Endothelial cell of hepatic sinusoid (primary cell): ENCODE data around the gene CA9.

Experiments used
- in situ Hi-C: cut with HindIII; loops from 2 replicates; pipeline ENCODE4 v1.10.0; 2017; ENCODE audit warnings: low sequenced_read_pairs

The CA9 gene

DNA sequence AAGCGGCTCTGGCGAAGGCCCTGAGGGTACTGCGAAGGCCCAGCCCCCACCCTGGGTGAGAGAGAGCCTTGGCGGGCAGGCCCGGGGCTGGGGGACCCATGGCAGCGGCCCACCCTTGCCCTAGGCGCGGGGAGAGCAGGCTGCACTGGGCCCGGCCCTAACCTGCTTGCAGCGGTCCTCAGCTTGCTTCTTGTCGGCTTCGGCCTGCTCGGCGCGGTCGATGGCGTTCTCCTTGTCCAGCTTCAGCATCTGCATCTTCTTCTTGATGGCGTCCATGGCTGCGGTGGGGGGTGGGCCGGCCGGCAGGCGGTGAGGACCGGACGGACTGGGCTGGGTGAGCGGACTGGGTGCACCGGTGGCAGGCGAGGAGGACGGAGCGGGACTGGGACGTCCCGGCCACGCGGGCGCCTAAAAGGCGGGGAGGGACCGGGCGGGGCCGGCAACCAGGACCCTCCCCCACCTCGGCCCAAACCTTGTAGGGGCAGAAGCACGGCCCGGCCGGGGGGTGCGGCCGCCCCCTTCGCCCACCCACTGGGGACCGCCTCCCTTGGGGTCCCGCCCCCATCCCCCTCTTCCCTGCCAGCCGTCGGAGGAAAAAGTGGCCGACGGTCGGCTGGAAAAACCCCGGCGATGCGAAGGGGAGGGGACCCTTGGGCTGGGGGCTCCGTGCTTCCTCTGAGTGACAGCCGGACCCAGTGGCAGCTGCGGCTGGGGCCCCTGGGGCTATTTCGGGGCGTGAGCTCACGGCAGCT lies 16.0 kb downstream of the CA9 start, which contains the start of gene TPM2:
Gene TPM2, minus strand, starts transcription at position 384 of the 752 bp plus-strand sequence. Its CDS starts 108 bp downstream, at position 276.
- in situ Hi-C loops, result no loop called here

DNA sequence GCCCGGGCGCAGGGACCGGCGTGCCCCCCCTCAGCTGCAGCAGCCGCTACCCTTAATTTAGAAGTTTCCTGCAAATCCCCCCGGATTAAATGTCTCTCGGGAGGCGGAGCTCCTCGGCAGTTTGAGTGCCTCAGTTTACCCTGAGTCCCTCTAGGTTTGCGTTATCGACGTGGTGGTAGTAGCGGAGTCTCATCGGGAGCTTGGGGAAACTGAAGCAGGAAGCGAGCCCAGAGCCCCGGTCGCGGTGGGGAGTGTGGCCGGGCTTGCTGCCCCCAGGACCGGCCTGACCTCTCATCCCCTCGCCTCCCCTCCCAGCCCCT lies 16.5 kb downstream of the CA9 start:
- in situ Hi-C loops, result no loop called here

DNA sequence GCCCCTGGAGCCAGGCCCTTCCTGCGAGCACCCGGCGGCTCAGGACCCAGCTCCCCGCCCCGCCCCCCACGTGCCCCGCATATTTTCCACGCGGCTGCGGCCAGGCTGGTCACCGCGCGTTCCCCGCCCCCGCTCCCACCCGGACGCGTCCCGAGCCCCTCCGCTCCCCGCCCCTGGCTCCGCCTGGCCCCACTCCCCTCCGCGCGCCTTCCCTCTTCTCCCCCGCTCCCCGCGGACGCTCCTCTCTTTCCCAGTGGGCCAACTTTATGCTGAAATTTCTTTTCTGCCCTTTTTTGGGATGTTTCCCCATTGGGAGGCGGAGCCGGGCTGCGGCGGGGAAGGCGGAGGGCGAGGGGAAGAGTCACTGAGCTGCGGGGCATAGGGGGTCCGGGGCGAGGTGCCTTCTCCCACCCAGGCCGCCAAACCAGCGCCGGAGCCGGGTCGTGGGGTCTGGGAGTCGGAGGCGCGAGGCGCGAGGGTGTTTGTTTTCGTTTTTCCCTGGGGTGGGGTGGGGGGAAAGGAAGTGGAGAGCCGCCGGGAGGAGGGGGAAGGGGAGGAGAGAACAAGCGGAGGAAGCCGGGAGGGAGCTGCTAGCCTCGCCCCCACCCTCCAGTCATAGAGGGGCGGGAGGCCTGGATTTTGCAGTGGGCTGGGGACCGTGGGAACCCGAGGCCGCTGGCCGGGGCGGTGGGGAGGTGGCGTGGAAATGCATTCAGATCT lies 17.0 kb downstream of the CA9 start:
- in situ Hi-C loops, result no loop called here

DNA sequence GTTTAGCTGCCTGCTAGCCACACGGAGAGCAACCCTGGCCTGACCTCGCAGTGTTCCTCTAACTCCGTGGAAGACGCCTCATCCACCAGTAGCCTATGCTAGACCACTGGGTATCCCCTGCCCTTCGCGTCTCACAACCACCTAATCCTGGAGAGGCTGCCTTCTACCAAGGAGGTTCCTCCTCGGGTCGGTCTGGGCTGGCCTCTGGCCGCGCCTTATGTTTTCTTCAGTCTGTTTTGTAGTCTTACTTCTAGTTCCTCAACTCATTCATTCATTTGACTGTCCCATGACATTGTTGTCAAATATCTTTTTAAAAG lies 17.6 kb downstream of the CA9 start:
- in situ Hi-C loops, result no loop called here

DNA sequence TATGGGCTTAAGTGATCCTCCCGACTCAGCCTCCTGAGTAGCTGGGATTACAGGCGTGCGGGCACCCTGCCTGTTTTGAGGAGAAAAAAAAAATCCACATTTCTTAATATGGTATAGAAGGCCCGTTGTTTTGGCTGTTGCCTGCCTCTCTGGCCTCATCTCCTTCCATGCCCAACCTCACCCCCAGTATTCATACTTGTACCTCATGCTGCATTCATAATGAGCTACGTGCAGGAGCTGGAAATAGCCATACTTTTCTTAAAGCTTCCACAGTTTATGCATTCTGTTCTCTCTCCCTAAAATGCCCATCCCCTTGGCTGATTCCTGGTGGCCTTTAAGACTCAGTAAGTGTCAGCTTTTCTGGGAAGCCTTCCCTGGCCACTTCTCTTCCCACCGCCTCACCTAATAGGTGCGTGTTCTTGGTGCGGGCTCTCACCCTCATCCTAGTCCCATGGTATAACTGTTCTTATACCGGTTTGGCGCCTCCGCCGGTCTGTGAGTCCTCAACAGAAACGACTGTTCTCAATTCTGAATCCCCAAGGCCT lies 18.1 kb downstream of the CA9 start:
- in situ Hi-C loops, result no loop called here

DNA sequence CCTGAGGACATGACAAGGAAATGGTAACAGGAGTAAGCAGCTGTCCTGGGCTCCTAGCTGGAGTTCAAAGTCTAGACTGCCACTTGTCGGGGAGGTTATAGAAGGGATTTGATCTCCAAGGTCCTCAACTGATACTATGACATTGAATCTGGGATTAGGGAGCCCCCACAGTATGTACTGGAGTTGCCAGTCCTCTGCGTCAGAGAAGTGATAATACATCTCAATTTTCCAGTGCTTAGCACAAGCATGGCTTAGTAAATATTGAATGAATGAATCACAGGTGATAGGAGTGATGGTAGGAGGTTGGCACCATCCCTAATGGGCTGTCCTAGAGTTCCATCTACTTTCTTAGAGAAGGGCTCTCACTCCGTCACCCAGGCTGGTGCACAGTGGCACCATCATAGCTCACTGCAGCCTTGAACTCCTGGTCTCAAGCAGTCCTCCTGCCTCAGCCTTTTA lies 22.2 kb downstream of the CA9 start:
- in situ Hi-C loops, result no loop called here

DNA sequence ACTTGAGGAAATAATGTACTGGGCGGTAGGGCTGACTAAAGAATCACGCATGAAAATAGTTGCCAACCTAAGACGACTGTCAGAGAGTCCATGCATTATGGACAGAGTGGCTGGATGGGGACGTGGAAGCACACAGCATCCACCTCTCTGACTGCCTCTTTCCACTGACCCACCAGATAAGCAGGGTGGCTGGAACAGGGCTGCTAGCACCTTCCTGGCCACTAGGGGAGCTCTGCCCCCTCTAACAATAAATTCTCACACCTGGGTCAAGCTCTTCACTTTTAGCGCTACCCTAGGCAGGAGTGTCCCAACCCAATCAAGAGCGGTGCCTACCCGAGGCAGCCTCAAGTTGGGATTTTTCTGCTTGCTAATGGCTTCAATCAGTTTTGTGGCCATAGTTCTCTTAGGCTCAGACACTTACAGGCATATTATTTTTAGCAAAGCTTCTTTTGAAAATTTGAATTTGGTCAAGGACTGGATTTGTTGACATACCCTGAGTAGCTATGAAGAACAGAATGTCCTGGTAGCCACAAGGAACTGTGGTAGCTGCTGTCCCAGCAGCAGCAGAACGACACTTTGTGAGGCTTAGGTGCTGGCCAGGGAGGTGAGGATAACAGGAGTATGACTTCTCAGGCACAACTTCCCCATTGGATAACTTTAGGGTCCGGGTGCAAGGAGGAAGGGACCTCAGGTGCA lies 22.9 kb downstream of the CA9 start:
- in situ Hi-C loops, result no loop called here

DNA sequence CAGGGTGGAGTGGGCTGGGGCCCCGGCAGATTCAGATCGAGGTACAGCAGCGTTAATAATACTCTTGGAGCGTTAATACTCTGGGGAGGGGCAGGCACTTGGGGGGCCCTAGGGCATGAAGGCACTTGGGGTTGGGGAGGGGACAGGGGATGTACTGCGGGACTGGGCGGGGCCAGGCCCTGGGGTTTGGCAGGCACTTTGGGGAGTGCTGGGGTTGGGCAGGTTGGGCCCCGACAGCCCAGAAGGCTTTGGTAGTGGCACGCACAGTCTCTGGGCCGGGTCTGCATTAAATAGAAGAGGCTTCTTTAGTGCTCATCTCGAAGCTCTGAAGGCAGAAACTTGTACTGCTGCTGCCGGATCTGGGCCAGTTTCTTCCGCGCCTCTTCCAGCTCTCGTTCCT lies 23.8 kb downstream of the CA9 start:
- in situ Hi-C loops, result no loop called here

DNA sequence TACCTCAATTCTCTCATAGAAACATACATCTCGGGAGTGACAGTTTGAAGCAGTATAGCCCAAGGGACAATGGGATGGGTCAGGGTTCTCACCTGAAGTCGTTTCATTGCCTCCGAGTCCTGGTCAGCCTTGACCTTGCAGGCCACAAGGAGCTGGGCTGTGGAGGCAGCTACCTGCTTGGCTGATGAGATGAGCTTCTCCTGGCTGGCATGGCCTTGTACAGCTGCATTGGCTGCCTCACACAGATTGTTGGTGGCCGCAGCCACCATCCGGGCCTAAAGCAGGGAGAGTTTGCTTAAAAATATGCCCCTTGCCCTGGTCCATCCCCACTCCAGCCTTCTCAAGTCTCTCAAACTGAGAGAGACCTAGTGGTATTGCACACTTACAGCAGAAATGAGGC lies 24.5 kb downstream of the CA9 start:
- in situ Hi-C loops, result no loop called here

DNA sequence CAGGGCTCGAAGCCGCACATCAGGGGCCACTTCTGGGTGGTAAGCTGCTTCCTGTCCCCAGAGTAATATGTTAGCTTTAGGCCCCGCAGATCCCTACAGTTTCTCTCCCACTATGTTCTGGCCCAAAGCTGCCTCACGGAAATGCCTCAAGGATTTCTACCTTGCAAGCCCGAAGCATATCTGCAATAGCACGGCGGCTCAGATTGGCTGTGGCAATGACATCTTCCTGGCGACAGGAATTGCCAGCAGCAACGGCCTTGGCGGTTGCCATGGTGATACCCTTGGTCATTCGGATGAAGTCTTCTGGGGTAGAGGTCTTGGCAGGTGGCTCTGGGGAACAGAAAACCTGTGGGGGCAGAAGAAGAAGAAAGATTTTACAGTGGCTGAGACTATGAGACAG lies 26.3 kb downstream of the CA9 start:
- in situ Hi-C loops, result no loop called here

DNA sequence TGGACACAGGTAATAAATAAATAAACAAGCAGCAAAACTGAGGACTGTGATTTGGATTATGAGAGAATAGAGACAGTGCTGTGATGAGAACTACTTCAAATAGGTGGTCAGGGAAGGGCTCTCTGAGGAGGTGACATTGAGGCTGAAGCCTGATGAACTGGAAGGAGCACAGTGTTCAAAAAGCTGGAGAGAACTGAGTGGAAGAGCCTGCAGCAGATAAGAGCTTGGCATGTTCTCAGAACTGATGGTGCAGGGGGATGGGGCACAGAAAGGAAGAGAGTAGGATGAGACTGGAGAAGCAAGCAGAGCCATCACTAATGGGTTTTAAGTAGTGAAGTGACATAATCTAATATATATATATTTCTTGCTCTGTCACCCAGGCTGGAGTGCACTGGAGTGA lies 27.2 kb downstream of the CA9 start:
- in situ Hi-C loops, result no loop called here

DNA sequence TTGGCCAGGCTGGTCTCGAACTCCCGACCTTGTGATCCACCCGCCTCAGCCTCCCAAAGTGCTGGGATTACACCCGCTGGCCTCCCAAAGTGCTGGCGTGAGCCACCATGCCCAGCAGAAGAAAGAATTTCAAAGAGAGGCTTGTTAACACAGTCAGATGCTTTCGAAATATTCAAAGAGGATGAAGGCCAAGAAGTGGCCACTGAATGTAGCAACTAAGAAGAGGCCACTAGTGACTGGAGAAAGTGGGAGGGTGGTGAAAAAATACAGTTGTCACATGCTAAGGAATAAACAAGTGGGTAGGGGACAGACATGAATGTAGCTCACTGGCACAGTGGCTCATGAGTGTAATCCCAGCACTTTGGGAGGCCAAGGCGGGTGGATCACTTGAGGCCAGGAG lies 29.0 kb downstream of the CA9 start:
- in situ Hi-C loops, result no loop called here

DNA sequence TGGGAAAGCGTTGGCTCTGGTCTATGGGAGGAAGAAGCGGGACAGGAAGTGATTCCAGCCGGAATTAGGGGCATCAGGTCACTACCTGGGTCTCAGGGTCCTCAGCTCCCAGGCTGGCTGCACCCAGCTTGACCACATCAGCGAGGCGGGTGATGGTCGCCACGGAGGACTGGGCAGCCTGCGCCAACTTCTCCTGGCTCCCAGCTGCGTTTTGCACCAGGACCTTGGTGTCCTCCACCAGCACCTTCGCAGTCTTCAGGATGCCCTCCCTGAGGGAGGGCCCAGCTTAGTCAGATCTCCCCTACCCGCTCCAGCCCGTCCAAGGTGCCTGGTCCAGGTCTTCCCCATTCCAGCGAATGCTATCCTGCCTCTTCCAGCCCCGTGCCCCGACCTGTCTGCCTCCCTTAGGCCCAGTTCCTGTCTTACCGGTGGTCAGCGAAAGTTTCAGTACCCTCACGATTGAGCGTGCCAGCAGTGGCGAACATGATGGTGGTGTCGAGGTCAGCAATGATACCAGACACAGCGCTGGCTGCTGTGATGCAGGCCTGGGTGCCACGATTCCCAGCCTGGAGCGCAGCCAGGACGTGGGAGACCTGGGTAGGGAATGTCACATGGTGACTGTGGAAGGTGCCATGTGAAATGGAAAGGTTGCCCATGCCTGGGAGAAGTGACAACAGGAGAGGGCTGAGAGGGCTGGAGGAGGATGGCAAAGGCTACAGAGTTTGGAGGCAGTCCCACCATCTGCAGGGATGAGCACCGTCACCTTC lies 30.4 kb downstream of the CA9 start:
- in situ Hi-C loops, result no loop called here

DNA sequence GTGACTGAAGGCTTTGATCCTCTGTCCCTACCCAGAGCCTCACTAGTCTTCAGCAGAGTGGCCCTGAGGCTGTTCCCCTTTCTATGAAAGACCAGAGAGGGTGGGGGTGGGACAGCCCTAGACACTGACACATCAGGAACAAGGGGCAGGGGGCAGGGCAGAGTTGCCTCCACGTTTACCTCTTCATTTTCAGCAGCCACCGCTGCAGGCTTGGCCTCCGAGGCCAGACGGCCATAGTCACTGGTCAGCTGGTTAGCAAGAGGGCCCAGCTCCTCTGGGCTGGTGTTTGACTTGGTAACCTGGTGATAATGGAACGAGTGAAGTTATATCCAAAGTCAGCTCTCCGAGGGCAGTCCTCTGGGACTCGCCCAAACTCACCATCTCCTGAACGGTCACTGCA lies 31.6 kb downstream of the CA9 start:
- in situ Hi-C loops, result no loop called here

DNA sequence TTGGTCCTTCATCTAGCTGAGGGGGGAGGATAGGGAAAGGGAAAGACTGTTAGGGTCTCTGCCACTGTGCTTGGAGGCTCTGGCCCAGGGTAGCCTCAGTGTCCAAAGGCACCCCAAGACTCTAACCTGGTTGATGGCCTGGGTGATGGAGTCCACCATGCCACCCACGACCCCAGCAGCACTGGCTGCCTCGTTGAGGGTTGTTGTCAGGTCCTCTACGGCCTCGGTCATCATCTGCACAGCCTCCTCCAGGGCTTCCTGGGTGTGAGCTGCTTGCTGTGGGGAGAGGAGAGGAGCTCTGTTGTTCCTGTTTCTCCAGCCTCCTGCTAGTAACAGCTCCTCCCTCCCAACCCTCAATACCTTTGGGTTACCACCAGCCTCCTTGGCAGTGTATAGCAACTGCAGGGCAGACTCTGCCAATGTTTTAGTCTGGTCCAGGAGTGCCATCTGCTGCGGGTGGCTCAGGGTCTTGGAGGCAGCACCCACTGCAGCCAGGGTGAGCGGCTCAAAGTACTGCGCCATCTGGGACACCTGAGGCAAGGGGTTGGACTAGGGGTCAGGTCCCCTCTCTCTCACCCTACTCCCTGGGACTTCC lies 32.2 kb downstream of the CA9 start:
- in situ Hi-C loops, result no loop called here

DNA sequence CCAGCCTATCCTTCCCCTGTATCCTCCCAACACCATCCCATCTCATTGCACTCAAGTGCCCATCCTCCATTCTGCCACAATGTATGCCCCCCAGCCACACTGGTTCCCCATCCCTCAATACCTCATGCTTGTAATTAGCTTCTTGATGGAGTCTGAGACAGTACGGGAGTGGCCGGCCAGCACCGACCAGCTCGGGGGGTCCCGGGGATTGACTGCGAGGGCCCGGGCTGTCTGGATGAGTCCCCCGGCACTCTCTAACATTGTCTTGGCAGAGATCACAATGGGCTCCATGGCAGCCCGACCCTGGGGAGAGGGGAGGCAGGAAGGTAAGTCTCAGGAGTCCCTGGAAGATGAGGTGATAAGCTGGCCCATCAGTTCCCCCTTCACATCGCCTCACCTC lies 33.2 kb downstream of the CA9 start:
- in situ Hi-C loops, result no loop called here

DNA sequence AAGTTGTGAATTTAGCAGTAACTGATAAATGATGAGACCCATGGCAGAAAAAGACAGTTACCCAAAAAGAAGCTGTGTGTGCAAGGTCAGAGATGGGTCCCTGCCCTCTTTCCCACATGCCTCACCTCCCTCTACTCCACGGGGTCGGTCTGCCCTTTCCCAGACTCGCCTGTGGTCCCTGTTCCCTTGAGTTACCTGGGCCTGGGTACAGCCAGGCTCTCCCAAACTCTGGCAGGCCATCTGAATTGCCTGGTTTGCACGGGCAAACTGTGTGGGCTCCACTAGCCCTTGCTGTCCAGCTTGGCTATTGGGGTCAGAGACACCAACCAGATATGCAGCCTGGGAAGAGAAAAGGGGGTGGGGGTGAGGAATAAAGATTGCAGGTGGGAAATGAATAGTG lies 34.4 kb downstream of the CA9 start:
- in situ Hi-C loops, result no loop called here

DNA sequence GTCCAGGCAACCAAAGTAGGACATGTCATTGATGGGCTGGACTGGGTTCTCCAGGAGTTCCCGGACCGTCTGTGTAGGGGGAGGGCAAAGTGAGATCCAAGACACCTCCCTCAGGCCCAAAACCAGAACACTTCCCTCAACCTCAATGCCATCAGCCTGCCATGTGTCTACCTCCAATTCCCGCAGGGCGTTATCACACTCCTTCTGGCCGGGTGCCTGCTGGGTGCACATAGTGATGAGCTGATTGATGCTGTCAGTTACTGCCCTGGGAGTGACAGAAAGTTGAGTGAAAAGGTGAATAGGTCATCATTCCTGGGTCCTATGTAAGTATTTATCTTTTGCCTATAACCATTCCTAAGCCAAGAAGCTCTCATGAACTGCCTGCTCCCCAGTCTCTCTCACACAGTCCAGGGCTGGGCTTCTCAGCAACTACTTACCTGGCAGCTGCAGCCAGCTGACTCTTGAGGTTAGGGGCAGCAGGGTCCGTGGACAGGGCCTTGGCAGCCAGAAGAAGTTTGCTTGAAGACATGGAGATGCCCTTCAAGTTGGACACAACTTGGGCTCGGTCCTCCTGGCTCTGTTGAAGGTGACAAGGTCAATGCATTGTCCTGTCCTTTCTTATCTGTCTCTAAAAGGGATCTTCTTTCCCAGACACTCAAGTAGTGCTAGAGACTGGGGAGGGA lies 37.2 kb downstream of the CA9 start:
- in situ Hi-C loops, result loop anchor here (5.0 kb wide), 1 partner anchor 64 kb away; no protein-coding TSS in a partner anchor

DNA sequence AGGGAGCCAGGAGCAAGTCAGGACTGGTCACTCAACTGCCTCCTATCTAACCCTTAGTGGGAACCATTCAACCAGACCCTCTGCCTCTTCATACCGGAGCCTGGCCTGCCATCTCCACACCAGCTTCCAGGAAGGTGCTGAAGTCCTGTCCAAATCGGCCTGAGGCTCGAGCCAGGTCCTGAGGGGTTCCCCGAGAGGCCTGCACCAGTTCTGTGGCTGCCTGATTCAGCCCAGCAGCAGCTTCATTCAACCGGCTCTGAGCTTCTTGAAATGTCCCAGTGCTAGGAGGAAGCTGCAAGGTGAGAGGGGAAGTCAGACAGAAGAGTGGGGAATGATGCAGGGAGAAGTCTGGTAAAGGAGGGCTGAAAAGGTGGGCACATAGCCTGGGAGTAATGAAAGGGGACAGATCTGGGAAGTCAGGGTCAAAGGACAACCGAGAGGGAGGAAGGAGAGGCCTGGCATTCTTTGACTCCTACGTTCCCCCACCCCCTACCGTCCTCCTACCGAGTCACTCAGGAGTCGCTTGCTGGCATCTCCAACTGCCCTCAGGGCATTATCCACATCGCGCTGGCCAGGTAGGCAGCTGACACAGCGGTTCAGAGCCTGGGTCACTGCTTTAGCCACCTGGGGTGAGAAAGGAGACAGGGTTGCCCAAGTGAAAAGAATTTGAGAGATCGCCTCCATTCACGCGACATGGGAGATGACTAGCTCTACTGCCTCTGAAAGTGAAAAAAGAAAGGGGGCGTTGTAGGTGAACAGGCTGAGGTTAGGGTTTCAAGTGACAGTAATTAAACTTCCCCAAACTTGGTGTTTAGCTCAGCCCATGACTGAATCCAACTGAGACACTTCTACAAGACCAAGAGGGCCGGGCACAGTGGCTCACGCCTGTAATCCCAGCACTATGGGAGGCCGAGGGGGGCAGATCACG lies 38.0 kb downstream of the CA9 start:
- in situ Hi-C loops, result loop anchor here (5.0 kb wide), 1 partner anchor 64 kb away; no protein-coding TSS in a partner anchor
